HG03378 (cell line): ENCODE data around the gene CHAC1.
"Not testable (repeated sequence)": the region's sequence is repeated elsewhere in the genome, so short reads cannot be mapped to it uniquely, and the experiment has no call there.

Experiments
- ATAC-seq: cut with Tn5 transposase; IDR thresholded peaks from one replicate; pipeline ENCODE4 v1.9.1; 2021; ENCODE audit warnings: mild to moderate bottlenecking, moderate library complexity; ENCODE audit not compliant: unreplicated experiment

CHAC1 gene

GRCh38 chr15:40955930-40956540 is 2.8 kb downstream of the CHAC1 start:
- no peak for ATAC-seq

GRCh38 chr15:40956541-40956982 is 3.3 kb downstream of the CHAC1 start:
- no peak for ATAC-seq

DNA sequence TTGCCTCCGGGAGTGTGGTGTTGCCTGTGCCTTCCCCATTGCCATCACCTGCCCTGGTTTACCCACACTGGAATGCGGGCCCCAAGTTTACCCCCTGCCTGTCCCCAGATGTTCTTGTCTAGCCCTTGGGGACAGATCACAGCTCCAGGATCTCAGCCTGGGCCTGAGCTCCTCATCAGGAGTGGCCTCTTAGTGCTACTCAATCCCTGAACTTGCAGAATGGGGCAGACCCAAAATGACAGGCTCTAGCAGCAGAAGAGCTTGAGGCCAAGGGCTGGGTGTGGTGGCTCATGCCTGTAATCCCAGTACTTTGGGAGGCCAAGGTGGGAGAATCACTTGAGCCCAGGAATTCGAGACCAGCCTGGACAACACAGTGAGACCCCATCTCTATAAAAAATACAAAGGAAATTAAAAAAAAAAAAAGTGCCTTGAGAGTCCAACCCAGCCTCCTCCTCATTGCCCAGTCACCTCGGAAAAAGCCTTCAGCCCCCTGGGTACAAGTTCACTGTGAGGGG is 3.8 kb downstream of the CHAC1 start:
- ATAC-seq = no peak

DNA sequence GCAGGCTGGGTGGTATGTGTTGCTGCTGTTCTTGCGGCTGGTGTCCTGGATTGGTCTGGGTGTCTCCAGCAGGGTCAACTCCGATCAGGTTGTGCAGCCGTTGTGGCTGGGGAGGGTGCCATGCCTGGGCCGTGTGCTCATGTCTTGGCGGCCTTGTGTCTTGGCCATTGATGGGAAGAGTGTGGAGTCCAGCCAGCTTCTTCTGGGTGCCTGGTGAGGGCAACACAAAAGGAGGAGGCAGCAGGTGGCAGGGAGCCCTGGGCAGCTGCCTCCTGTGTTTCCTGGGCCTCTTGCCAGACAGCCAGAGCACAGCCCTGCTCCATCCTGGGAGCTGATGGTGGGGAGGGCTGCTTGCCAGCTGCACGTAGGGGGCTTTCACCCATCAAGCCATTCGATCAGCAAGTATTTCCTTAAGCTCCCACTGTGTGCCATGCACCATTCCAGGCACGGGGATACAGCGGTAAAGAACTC is 4.3 kb downstream of the CHAC1 start:
- no peak for ATAC-seq

- no peak for ATAC-seq
Measured at GRCh38 chr15:40958146-40958545, 4.9 kb downstream of the CHAC1 start.

DNA sequence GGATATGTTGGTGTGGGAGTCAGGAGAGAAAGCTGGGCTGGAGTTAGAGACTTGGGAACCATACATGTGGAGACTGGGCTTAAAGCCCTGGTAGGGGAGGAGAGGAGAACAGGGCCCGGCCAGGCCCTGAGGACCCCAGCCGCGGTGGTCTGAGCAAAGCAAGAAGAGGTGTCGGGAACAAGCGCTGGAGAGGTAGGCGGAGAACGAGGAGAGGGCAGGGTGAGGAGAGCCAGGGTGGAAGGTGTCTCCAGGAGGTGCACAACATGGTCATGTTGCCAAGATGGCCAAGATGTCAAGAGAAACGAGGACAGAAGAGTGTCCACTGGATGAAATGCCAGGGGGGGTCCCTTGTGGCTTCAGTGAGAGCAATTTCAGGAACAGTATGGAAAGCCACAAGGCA is 5.5 kb downstream of the CHAC1 start:
- ATAC-seq = no peak

- ATAC-seq = no peak
Measured at GRCh38 chr15:40959331-40960141, 6.3 kb downstream of the CHAC1 start.

DNA sequence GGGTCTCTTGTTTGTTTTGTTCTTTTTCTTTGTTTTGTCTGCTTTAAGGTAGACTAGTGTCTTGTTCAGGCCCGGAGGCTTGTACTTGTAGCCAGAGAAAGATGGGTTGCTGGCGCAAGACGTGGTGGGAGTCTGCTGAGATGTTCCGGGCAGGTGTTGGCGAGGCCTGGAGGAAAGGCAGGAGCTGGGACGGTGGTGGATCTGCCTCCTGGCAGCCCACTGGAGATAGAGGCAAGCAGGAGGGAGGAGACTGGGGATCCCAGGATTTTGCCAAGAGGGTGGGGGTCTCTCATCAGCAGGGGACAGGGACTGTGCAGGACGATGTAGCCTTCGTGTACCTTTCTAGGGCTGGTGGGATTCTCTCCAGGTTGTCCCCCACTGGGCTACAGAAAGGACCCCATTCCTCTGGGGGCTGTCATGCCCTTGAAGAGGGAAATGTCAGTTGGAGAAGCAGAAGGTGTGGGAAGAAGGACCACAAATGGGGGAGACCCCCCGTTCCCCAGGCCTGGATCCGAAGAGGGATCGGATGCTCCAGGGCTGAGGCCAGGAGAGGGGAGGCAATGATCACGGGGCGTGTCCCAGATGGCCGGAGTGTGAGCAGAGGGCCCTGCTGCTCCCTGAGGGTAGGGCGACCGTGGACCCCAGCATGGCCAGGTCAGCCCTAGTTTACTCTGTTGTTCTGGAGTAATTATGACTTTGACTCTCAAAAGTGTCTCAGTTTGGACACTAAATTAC is 7.0 kb downstream of the CHAC1 start:
- ATAC-seq = no peak

DNA sequence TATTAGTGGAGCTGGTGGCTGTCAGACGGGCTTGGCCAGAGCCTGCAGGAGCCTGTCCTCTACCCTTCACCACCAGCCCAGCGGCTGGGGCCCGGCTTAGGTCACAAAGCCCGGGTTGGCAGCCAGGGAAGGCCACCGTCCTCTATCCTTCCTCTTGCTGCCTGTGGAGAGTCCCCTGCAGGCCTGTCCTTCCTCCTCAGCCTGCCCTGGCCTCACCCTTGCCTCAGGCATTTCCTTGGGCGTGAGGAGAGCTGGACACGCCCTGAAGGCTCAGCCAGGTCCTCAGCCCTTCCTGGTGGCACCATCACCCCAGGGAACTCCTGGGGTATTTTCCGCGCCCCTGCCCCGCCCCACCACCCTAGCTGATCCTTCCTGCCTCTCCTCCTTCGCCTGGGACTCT is 7.7 kb downstream of the CHAC1 start:
- no peak for ATAC-seq

DNA sequence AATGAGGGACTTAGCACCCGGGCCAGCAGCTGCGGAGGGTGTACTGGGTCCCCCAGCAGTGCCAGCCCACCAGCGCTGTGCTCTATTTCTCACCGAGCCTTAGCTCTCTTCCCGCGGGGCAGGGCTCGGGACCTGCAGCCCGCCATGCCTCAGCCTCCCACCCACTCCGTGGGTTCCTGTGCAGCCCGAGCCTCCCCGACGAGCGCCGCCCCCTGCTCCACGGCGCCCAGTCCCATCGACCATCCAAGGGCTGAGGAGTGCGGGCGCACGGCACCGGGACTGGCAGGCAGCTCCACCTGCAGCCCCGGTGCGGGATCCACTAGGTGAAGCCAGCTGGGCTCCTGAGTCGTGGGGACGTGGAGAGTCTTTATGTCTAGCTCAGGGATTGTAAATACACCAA is 8.5 kb downstream of the CHAC1 start:
- not testable (repeated sequence) for ATAC-seq

DNA sequence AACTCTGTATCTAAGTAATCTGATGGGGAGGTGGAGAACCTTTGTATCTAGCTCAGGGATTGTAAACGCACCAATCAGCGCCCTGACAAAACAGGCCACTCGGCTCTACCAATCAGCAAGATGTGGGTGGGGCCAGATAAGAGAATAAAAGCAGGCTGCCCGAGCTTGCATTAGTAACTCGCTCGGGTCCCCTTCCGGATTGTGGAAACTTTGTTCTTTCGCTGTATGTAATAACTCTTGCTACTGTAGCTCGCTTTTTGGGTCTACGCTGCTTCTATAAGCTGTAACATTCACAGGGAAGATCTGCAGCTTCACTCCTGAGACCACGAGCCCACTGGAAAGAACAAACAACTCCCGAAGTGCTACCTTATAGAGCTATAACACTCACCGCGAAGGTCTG is 9.0 kb downstream of the CHAC1 start:
- not testable (repeated sequence) for ATAC-seq

GRCh38 chr15:40963201-40963600 is 9.9 kb downstream of the CHAC1 start:
- no peak for ATAC-seq

- no peak for ATAC-seq
Measured at GRCh38 chr15:40964006-40964405, 10.7 kb downstream of the CHAC1 start.

DNA sequence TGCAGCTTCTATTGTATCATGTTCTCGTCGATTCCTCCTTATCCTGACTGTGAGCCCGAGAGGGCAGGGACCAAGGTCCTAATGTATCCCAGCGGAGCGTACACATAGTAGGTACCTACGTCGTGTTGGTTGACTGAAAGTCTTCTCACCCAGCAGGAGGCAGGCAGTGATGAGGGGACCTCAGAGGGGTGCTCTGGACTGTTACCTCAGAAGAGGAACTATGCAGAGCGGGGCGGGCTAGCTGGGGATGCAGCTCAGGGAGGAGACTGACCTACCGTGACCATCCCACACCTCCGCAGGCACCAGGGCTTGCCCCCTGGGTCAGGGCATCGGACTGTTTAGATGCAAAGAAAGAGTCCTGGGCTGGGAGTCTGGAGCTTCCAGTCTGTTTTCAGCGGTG is 11.4 kb downstream of the CHAC1 start:
- no peak for ATAC-seq

DNA sequence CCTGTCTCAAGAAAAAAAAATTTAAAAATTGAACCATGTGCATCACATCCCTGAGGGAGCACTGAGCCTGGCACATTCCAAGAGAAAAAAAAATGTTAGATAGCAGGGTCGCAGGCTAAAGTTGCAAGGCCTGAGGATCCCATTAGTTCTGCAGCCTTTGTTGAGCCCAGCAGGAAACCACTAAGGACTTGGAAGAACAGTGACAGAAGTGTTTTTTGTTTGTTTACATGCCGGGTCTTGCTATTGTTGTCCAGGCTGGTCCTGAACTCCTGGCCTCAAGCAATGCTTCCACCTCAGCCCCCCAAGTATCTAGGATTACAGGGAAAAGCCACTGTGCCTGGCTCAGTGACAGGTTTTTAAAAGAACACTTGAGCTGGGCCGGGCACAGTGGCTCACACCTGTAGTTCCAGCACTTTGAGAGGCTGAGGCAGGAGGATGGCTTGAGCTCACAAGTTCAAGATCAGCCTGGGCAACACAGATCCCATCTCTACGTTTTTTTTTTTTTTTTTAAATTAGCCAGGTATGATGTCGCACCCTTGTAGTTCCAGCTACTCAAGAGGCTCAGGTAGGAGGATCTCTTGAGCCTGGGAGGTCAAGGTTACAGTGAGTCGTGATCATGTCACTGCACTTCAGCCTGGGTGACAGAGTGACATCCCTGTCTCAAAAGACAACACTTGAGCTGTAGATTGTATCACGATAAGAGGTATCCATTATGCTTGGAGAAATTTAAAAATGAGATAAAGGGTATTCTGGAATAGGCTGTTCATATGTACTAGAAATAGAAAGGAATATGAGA is 15.2 kb downstream of the CHAC1 start:
- no peak for ATAC-seq

DNA sequence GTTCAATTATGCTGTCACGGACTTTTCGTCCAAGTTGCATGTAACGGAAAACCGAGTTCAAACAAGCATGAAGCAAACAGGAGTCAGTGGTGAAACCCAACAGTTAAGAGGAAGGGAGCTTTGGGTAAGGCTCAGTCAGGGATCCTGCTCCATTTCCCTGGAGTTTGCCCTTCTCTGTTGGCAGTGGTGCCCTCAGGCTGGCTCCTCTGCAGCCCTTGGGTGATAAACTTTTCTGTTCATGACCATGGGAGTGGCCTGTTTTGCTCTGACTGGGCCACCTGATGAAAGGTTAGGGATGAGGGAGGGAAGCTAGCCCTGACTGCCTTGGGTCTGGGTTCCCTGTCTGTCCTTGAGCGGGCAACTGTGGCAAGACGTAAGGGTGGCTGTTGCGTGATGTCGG is 16.1 kb downstream of the CHAC1 start:
- no peak for ATAC-seq

DNA sequence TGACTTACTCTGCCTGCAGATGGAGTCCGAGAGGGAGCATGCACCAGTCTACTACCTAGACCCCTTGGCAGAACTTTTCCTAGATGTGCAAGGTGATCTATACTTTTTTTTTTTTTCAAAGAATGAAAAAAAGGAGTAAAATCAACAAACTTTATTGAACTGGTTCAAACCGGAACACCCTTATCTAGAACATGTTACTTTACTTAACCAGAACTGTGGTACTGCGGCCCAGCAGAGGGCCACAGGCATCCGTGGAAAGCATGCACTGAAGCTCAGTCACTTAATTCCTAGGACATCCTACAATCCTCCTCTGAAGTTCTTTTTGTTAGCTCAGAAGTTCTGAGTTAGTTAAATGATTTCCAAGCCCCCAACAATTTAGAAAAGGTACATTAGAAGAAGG is 21.6 kb downstream of the CHAC1 start:
- no peak for ATAC-seq

GRCh38 chr15:40976819-40977218 is 23.5 kb downstream of the CHAC1 start:
- no peak for ATAC-seq

DNA sequence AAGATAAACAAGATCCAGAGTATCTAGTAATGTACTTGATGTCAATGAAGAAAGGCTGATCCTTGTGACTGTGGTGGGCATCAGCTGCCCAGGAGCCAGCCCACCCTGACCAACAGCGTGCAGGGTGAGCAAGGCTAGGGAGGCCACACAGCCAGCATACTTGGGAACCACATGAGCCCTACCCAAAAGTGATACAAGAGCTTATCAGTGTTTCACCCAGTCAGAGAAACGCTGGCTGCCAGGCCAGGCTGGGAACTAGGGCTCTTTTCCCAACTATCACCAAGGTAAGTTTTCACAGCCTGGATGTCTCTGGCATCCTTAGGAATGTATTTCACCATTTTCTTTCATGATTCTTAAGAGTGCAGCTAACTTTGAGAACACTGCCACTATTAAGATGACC is 24.9 kb downstream of the CHAC1 start:
- ATAC-seq = no peak

DNA sequence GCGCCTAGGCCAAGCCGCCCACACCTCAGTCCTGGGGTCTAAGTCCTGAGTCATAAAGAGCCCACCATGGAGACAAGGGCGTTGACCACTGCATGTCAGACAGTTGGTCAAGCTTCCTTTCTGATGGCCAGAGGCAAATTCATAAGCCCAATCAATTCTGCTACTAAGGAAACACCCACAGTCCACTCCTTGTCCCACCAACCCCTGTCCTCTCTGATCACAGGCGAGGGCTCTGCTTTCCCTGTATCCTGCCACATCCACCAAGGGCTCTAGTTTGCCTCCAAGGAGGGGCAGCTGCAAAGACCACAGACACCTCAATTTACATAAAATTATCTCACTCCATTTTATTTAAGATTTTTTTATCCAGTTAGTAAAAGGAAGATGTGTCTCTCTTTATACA is 25.3 kb downstream of the CHAC1 start:
- no peak for ATAC-seq

DNA sequence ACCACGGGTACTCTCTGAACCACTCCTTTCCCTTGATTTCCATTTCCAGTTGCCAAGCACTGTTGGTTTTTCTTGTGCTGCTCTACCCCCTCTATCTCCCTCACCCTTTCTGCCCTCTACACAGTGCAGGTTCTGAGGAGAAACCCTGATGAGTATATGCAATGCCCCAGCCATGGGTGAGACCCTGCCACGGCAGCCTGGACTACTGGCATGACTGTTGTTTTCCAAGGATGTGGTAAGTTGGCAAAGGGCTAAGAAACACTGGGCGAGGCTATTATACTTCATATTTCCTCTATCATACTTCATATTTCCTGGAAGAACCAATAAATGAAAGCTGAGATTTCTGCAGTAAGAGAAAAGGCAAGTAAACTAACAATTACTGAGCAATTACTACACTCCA is 27.9 kb downstream of the CHAC1 start:
- ATAC-seq = no peak
